ENCODE data around the gene OSBPL9. TPM values are rescaled to one million over a fixed set of nuclear protein-coding genes. Genes with fewer than 3 reads are reported as not detected.

The OSBPL9 gene
- total RNA-seq, 4 donors from 2014 or later = 56.9 to 110 (median 78.3) TPM

DNA sequence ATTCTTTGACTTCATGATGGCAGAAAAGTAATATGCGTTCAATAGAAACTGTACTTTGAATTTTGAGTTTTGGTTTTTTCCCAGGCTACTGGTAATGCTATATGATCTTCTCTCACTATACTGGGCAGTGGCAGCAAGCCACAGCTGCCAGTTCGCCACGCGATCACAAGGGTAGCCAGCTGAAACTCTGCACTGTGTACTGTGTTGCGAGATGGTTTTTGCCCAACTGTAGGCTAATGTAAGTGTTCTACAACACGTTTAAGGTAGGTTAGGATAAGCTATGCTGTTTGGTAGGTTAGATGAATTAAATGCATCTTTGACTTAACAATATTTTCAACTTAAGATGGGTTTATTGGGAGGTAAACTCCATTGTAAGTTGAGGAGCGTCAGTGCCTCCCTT, 138.5 kb downstream of the OSBPL9 start:
- H3K4me1 ChIP-seq = no peaks in the 10 kb centered on the region
- no peaks in the 10 kb centered on the region for H3K9me3 ChIP-seq
- no peak for ATAC-seq
- peaks cover 0 to 35% of the 10 kb centered on the region in 2 donors for H3K36me3 ChIP-seq
- TF ChIP-seq POLR2AphosphoS5 (IDR thresholded peaks at IDR 0.05) (no peak), EP300 (IDR thresholded peaks at IDR 0.05) (no peak), POLR2A (IDR thresholded peaks at IDR 0.05) (no peak)
- TF ChIP-seq, protein P1, sequence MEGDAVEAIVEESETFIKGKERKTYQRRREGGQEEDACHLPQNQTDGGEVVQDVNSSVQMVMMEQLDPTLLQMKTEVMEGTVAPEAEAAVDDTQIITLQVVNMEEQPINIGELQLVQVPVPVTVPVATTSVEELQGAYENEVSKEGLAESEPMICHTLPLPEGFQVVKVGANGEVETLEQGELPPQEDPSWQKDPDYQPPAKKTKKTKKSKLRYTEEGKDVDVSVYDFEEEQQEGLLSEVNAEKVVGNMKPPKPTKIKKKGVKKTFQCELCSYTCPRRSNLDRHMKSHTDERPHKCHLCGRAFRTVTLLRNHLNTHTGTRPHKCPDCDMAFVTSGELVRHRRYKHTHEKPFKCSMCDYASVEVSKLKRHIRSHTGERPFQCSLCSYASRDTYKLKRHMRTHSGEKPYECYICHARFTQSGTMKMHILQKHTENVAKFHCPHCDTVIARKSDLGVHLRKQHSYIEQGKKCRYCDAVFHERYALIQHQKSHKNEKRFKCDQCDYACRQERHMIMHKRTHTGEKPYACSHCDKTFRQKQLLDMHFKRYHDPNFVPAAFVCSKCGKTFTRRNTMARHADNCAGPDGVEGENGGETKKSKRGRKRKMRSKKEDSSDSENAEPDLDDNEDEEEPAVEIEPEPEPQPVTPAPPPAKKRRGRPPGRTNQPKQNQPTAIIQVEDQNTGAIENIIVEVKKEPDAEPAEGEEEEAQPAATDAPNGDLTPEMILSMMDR (IDR thresholded peaks at IDR 0.05) = no peak
- H3K27ac ChIP-seq = no peak overlapping the region
- H3K27me3 ChIP-seq = no peaks in the 10 kb centered on the region
- H3K4me3 ChIP-seq = no peak overlapping the region
- 95 to 99% methylated on average over 6 to 7 of the region's 7 CpGs for WGBS, 2 donors (ENCODE audit: low coverage in 1 of 2)

GRCh38 chr1:51756290-51756689, 139.4 kb downstream of the OSBPL9 start:
- no peak overlapping the region for H3K4me3 ChIP-seq
- TF ChIP-seq, protein P1 (IDR thresholded peaks at IDR 0.05) = no peak
- TF ChIP-seq POLR2AphosphoS5 (IDR thresholded peaks at IDR 0.05) (no peak), POLR2A (IDR thresholded peaks at IDR 0.05) (no peak), EP300 (IDR thresholded peaks at IDR 0.05) (no peak)
- 91 to 100% methylated on average over 2 of the region's 2 CpGs for WGBS, 2 donors (ENCODE audit: low coverage in 1 of 2)
- H3K27me3 ChIP-seq = no peaks in the 10 kb centered on the region
- no peak overlapping the region for H3K27ac ChIP-seq
- H3K36me3 ChIP-seq = peaks cover 0 to 33% of the 10 kb centered on the region in 2 donors
- H3K4me1 ChIP-seq = no peaks in the 10 kb centered on the region
- no peaks in the 10 kb centered on the region for H3K9me3 ChIP-seq
- no peak for ATAC-seq

GRCh38 chr1:51758310-51758709, 141.4 kb downstream of the OSBPL9 start:
- no peak for ATAC-seq
- 69 to 85% methylated on average over 4 of the region's 4 CpGs for WGBS, 2 donors (ENCODE audit: low coverage in 1 of 2)

DNA sequence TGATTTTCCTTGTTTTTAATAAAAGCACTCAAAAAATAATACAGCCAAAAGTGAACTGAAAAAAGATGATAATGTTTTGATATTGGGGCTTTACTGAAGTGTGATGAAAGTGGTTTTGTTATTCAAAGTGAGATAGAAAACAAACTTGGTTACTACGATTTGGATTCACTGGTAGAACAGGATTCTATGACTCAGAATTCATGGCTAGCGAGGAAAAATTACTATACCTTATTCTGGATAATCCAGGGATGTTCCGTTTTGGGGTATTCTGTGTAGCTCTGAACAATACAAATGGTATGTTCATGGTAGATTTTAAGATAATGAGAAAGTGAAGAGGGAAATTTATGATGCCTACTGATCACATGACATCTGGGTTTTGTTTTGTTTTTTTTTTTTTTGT, 144.0 kb downstream of the OSBPL9 start:
- no peak for ATAC-seq
- TF ChIP-seq POLR2AphosphoS5 (IDR thresholded peaks at IDR 0.05) = no peak
- no peak for TF ChIP-seq POLR2A (IDR thresholded peaks at IDR 0.05)
- TF ChIP-seq, protein P1 (IDR thresholded peaks at IDR 0.05) = no peak
- no peak for TF ChIP-seq EP300 (IDR thresholded peaks at IDR 0.05)
- 79 to 98% methylated on average over 3 of the region's 3 CpGs for WGBS, 2 donors (ENCODE audit: low coverage in 1 of 2)
- H3K9me3 ChIP-seq = no peaks in the 10 kb centered on the region
- no peaks in the 10 kb centered on the region for H3K27me3 ChIP-seq
- H3K27ac ChIP-seq = no peak overlapping the region
- H3K4me3 ChIP-seq = no peak overlapping the region
- H3K36me3 ChIP-seq = peaks cover 0 to 41% of the 10 kb centered on the region in 2 donors
- no peaks in the 10 kb centered on the region for H3K4me1 ChIP-seq

More at GRCh38 chr1:51758310-51758709, 141.4 kb downstream of the OSBPL9 start:
- H3K36me3 ChIP-seq = peaks cover 0 to 34% of the 10 kb centered on the region in 2 donors
- no peak overlapping the region for H3K27ac ChIP-seq
- H3K4me1 ChIP-seq = no peaks in the 10 kb centered on the region
- H3K27me3 ChIP-seq = no peaks in the 10 kb centered on the region
- H3K4me3 ChIP-seq = no peak overlapping the region
- TF ChIP-seq, protein P1 (IDR thresholded peaks at IDR 0.05) = no peak
- TF ChIP-seq POLR2A (IDR thresholded peaks at IDR 0.05) (no peak), POLR2AphosphoS5 (IDR thresholded peaks at IDR 0.05) (no peak), EP300 (IDR thresholded peaks at IDR 0.05) (no peak)
- H3K9me3 ChIP-seq = no peaks in the 10 kb centered on the region

DNA sequence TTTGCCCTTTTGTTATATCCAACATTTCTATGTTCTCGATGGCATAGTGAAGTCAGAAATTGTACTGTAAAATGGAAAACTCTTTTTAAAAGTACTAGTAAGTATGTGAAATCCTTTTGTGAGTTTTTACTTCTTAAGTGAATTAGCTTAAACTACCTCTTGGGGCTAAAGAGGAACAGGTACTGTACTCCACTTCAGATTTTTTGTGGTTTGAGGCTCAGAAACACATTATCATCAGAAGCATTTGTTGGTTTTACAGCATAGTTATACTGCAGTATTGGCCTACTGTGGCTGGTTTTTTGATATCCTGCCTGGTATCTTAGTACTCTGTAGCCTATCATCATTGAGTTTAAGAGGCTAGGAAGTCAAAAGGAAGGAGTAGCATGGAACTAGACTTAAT, 144.5 kb downstream of the OSBPL9 start:
- TF ChIP-seq POLR2AphosphoS5 (IDR thresholded peaks at IDR 0.05) = no peak
- TF ChIP-seq, protein P1 (IDR thresholded peaks at IDR 0.05) = no peak
- no peak for TF ChIP-seq EP300 (IDR thresholded peaks at IDR 0.05)
- no peak for TF ChIP-seq POLR2A (IDR thresholded peaks at IDR 0.05)
- Histone ChIP-seq H3K4me3 (no peak overlapping the region), H3K9me3 (no peaks in the 10 kb centered on the region), H3K4me1 (no peaks in the 10 kb centered on the region), H3K36me3 (peaks cover 0 to 46% of the 10 kb centered on the region in 2 donors), H3K27me3 (no peaks in the 10 kb centered on the region), H3K27ac (no peak overlapping the region)
- no peak for ATAC-seq
- WGBS, 2 donors (ENCODE audit: low coverage in 1 of 2) = 93 to 100% methylated on average over 1 of the region's 1 CpG
